ENCODE results near the gene YTHDF1.

- no peak for TF ChIP-seq CTCF (IDR thresholded peaks at IDR 0.05)
- no peak for TF ChIP-seq POLR2A (IDR thresholded peaks at IDR 0.05)
Observed at GRCh38 chr20:63198606-63199005, 17.3 kb downstream of the YTHDF1 start.
